Activated CD8-positive, alpha-beta T cell treated with anti-CD3 and anti-CD28 coated beads, Interleukin-2, amount 10 ng/mL, durations not matched to agents 7 days and 5 days (primary cell): ENCODE data around the gene USP5. TPM values are rescaled to one million over a fixed set of nuclear protein-coding genes. Genes with fewer than 3 reads are reported as not detected.

ENCODE experiments used
- ATAC-seq: fragments of 150-1000 bp; cut with Tn5 transposase; one replicate; pipeline ENCODE4 v1.10.0; 2021; ENCODE audit warnings: moderate library complexity
- CTCF ChIA-PET: fragments of 350-600 bp; sonication (Branson Sonifier 250); formaldehyde crosslinking; loops from one replicate; lab custom pipeline; 2021; ENCODE audit warnings: antibody characterized with exemption; lab: Charles Lee
- POLR2A ChIA-PET: fragments of 350-600 bp; sonication (Branson Sonifier 250); formaldehyde crosslinking; loops from one replicate; lab custom pipeline; 2021; ENCODE audit warnings: antibody characterized with exemption; lab: Charles Lee
- DNase-seq: peaks from one replicate; pipeline ENCODE4 v3.0.0-alpha.2; 2020
- H3K27ac Mint-ChIP-seq: one replicate; pipeline ENCODE4 v1.8.0; 2021; ENCODE audit warnings: mild to moderate bottlenecking, mixed read lengths
- H3K27me3 Mint-ChIP-seq: one replicate; pipeline ENCODE4 v1.8.0; 2021; ENCODE audit warnings: low read depth, mixed read lengths
- H3K36me3 Mint-ChIP-seq: one replicate; pipeline ENCODE4 v1.8.0; 2021; ENCODE audit warnings: low read depth, mixed read lengths
- H3K4me1 Mint-ChIP-seq: one replicate; pipeline ENCODE4 v1.8.0; 2021; ENCODE audit warnings: low read depth, mixed read lengths
- H3K4me3 Mint-ChIP-seq: one replicate; pipeline ENCODE4 v1.8.0; 2021; ENCODE audit warnings: mild to moderate bottlenecking, mixed read lengths
- H3K9me3 Mint-ChIP-seq: one replicate; pipeline ENCODE4 v1.8.0; 2022; ENCODE audit warnings: mixed read lengths; ENCODE audit not compliant: insufficient read depth
- total RNA-seq, 2 experiments: library from RNA; stranded (reverse); gene quantifications; one replicate each; pipeline ENCODE4 v1.2.3, GENCODE V29; 2021

USP5 gene
- total RNA-seq, 2 experiments from 2014 or later = 105 to 108 TPM

DNA sequence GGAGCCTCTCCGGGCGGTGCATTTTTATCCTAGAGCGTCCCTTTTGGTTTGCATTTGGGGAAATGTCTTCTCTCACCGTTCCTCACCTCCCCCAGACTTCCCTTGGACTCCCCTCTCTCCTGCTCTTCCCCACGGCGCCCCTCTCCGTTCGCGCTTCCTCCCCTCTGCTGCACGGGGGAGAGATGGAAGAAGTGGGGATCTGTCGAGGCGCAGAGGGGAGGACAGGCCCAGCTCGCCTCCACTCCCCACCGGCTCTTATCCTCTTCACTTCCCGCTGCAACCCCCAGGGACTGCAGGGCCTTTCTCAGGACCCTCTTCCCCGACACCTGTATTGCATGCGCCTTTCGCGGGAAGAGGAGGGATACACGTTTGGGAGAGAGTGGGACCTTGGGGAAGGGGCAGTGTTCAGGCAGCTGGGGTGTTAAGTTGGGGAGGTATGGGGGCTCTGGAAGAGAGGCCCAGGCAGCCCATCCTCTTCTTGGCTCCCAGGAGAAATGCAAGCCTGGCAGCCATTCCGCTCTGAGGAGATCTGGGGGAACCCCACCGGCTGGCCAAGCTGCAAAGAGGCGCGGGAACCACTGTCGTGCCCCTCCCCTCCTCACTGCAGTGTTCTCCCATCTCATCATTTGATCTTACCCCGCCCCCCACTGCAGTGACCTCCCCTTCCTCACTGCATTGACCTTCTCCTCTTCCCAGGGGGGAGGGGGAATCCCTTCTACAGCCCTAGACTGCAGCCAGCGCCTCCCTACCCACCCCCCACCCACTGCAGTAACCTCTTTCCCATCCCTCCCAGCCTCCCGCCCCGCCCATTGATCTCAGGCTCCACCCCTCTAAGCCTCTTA, 63.2 kb downstream of the USP5 start:
- ChIA-PET CTCF (interaction anchor here (1.0 to 5.8 kb wide), 5 partner anchors 9 to 198 kb away, joined by 3 to 22 read pairs (median 4); partner anchors contain the start of gene SPSB2), POLR2A (interaction anchor here (0.7 to 3.9 kb wide), 10 partner anchors 9 to 64 kb away, joined by 3 to 32 read pairs (median 4); partner anchors contain the start of genes C12orf57, CDCA3 and RNU7-1)
- no peaks in the 10 kb centered on the region for H3K9me3 Mint-ChIP-seq
- H3K36me3 Mint-ChIP-seq = peaks cover 37% of the 10 kb centered on the region
- peak overlapping the region; percentile 92 for H3K4me3 Mint-ChIP-seq
- peaks cover 51% of the 10 kb centered on the region for H3K4me1 Mint-ChIP-seq
- DNase-seq (no peak), ATAC-seq (peak; percentile 2)
- H3K27ac Mint-ChIP-seq = peak overlapping the region; percentile 84
- peaks cover 5% of the 10 kb centered on the region for H3K27me3 Mint-ChIP-seq

- POLR2A ChIA-PET = interaction anchor here (0.6 to 2.4 kb wide), 4 partner anchors 22 to 45 kb away, joined by 3 to 14 read pairs (median 4); partner anchors contain the start of genes C12orf57, RNU7-1 and SPSB2
- Mint-ChIP-seq H3K4me1 (peaks cover 51% of the 10 kb centered on the region), H3K9me3 (no peaks in the 10 kb centered on the region), H3K4me3 (peak overlapping the region; percentile 92), H3K27me3 (peaks cover 4% of the 10 kb centered on the region), H3K27ac (peak overlapping the region; percentile 70), H3K36me3 (peaks cover 37% of the 10 kb centered on the region)
- DNase-seq (no peak), ATAC-seq (no peak)
- CTCF ChIA-PET = interaction anchor here (2.3 to 5.8 kb wide), 2 partner anchors 43 to 49 kb away, joined by 7 to 22 read pairs; partner anchors contain the start of gene SPSB2
These were observed 63.9 kb downstream of the USP5 start for GRCh38 chr12:6915789-6916285.

Other genes starting within 250 kb of the USP5 start
- 100 to 1,000 TPM; 277 to 292 TPM for gene CHD4, start 244.8 kb upstream of the USP5 start, total RNA-seq
- 10 to 100 TPM; 16.5 to 16.8 TPM for gene LPAR5, start 216.2 kb upstream of the USP5 start, total RNA-seq
- gene ACRBP, start 204.7 kb upstream of the USP5 start, total RNA-seq = 1 to 10 TPM in 1 of 2 experiments, under 1 TPM in 1; 0.76 to 1.7 TPM
- gene ING4, start 189.0 kb upstream of the USP5 start, total RNA-seq = 10 to 100 TPM; 24.9 TPM
- 10 to 100 TPM; 71.9 to 76.4 TPM for gene ZNF384, start 162.8 kb upstream of the USP5 start, total RNA-seq
- gene PIANP, start 151.3 kb upstream of the USP5 start, total RNA-seq = not detected
- 10 to 100 TPM; 26.9 to 29.7 TPM for gene COPS7A, start 128.1 kb upstream of the USP5 start, total RNA-seq
- gene MLF2, start 99.0 kb upstream of the USP5 start, total RNA-seq = 100 to 1,000 TPM; 109 to 113 TPM
- gene PTMS, start 85.8 kb upstream of the USP5 start, total RNA-seq = 10 to 100 TPM; 42.9 to 47.4 TPM
- gene LAG3, start 79.6 kb upstream of the USP5 start, total RNA-seq = 10 to 100 TPM; 43.0 to 45.2 TPM
- gene CD4, start 62.6 kb upstream of the USP5 start, total RNA-seq = 1 to 10 TPM in 1 of 2 experiments, under 1 TPM in 1; 0.90 to 1.6 TPM
- gene GPR162, start 30.3 kb upstream of the USP5 start, total RNA-seq = under 1 TPM; 0.13 to 0.34 TPM
- gene P3H3, start 23.7 kb upstream of the USP5 start, total RNA-seq = under 1 TPM in 1 of 2 experiments, not detected in 1; 0.26 TPM
- gene GNB3, start 11.2 kb upstream of the USP5 start, total RNA-seq = under 1 TPM in 1 of 2 experiments, not detected in 1; 0.08 TPM
- gene CDCA3, start 864 bp upstream of the USP5 start, total RNA-seq = 100 to 1,000 TPM; 103 to 115 TPM
- 1,000 to 10,000 TPM; 1,505 to 1,545 TPM for gene TPI1, start 15.4 kb downstream of the USP5 start, total RNA-seq
- gene SPSB2, start 21.2 kb downstream of the USP5 start, total RNA-seq = 10 to 100 TPM in 1 of 2 experiments, 1 to 10 TPM in 1; 10.0 to 11.2 TPM
- 1 to 10 TPM; 6.5 to 8.6 TPM for gene LRRC23, start 52.7 kb downstream of the USP5 start, total RNA-seq
- 100 to 1,000 TPM; 133 to 141 TPM for gene ENO2, start 62.4 kb downstream of the USP5 start, total RNA-seq
- 10 to 100 TPM; 21.6 to 24.5 TPM for gene ATN1, start 75.8 kb downstream of the USP5 start, total RNA-seq
- not detected for gene RNU7-1, start 91.7 kb downstream of the USP5 start, total RNA-seq
- gene C12orf57, start 91.9 kb downstream of the USP5 start, total RNA-seq = 100 to 1,000 TPM; 184 to 185 TPM
- 100 to 1,000 TPM; 354 to 397 TPM for gene PTPN6, start 99.2 kb downstream of the USP5 start, total RNA-seq
- 100 to 1,000 TPM; 226 to 236 TPM for gene PHB2, start 118.5 kb downstream of the USP5 start, total RNA-seq
- gene EMG1, start 118.8 kb downstream of the USP5 start, total RNA-seq = 10 to 100 TPM; 54.9 to 58.7 TPM
- gene LPCAT3, start 166.3 kb downstream of the USP5 start, total RNA-seq = 10 to 100 TPM; 37.3 to 40.3 TPM
- gene C1S, start 208.6 kb downstream of the USP5 start, total RNA-seq = under 1 TPM; 0.50 to 0.90 TPM
- gene C1R, start 240.3 kb downstream of the USP5 start, total RNA-seq = 1 to 10 TPM; 3.6 to 3.7 TPM